Neuronal stem cell (in vitro differentiated cells): ENCODE data around the gene SPECC1.

ENCODE experiments used
- DNase-seq: peaks from one replicate; pipeline ENCODE4 v3.0.0-alpha.2; 2013; ENCODE audit warnings: low spot score
- H2AFZ ChIP-seq: one replicate; pipeline ENCODE4 v1.6.1; 2013; ENCODE audit warnings: mild to moderate bottlenecking, low read length, inconsistent platforms
- H2AK5ac ChIP-seq: 2 replicates; pipeline ENCODE4 v1.6.1; 2013; ENCODE audit warnings: low read depth, mild to moderate bottlenecking, inconsistent platforms, low read length, moderate library complexity, mixed read lengths
- H2BK120ac ChIP-seq: 2 replicates; pipeline ENCODE4 v1.6.1; 2013; ENCODE audit warnings: low read depth, mild to moderate bottlenecking, inconsistent platforms, low read length, moderate library complexity, mixed read lengths
- H2BK12ac ChIP-seq: one replicate; pipeline ENCODE4 v1.6.1; 2013; ENCODE audit warnings: low read length, inconsistent platforms
- H2BK15ac ChIP-seq: 2 replicates; pipeline ENCODE4 v1.6.1; 2013; ENCODE audit warnings: mild to moderate bottlenecking, low read length, inconsistent platforms, mixed read lengths
- H2BK5ac ChIP-seq: one replicate; pipeline ENCODE4 v1.6.1; 2013; ENCODE audit warnings: inconsistent platforms, mild to moderate bottlenecking, low read length, moderate library complexity
- H3K14ac ChIP-seq: one replicate; pipeline ENCODE4 v1.6.1; 2013; ENCODE audit warnings: low read length, inconsistent platforms
- H3K18ac ChIP-seq: 2 replicates; pipeline ENCODE4 v1.6.1; 2013; ENCODE audit warnings: low read length, inconsistent platforms
- H3K23ac ChIP-seq: 2 replicates; pipeline ENCODE4 v1.6.1; 2013; ENCODE audit warnings: low read depth, mild to moderate bottlenecking, mixed read lengths, low read length, inconsistent platforms; ENCODE audit not compliant: poor library complexity
- H3K27ac ChIP-seq: replicated peaks from 3 replicates; pipeline ENCODE4 v1.5.1; 2013; ENCODE audit warnings: low read length, inconsistent platforms
- H3K27me3 ChIP-seq, 3 experiments: 2 replicates each; pipeline ENCODE4 v1.6.1; 2013; ENCODE audit warnings: low read length in 3 of 3, mild to moderate bottlenecking in 2 of 3, inconsistent platforms in 1 of 3, low read depth in 1 of 3, mixed read lengths in 1 of 3, moderate library complexity in 1 of 3; ENCODE audit not compliant: control insufficient read depth in 3 of 3, insufficient read depth in 3 of 3
- H3K36me3 ChIP-seq, 2 donors: replicated peaks in 1 of 2; 2 replicates each; pipeline ENCODE4 v1.6.1; 2013; ENCODE audit warnings: low read length in 2 of 2; ENCODE audit not compliant: control insufficient read depth in 2 of 2, insufficient read depth in 2 of 2
- H3K4ac ChIP-seq: 2 replicates; pipeline ENCODE4 v1.6.1; 2013; ENCODE audit warnings: inconsistent platforms, mild to moderate bottlenecking, low read length, moderate library complexity
- H3K4me1 ChIP-seq, 2 donors: 1 replicate in 1 of 2; 2 replicates in 1 of 2; pipeline ENCODE4 v1.6.1; 2013; ENCODE audit warnings: low read length in 2 of 2, low read depth in 1 of 2; ENCODE audit not compliant: control insufficient read depth in 2 of 2, insufficient read depth in 1 of 2
- H3K4me2 ChIP-seq: one replicate; pipeline ENCODE4 v1.6.1; 2013; ENCODE audit warnings: mild to moderate bottlenecking, low read length, inconsistent platforms; ENCODE audit not compliant: insufficient read depth, poor library complexity, severe bottlenecking
- H3K4me3 ChIP-seq, 2 donors: 2 replicates each; pipeline ENCODE4 v1.5.1; 2013; ENCODE audit warnings: low read length in 2 of 2, mild to moderate bottlenecking in 2 of 2, inconsistent platforms in 1 of 2, moderate library complexity in 1 of 2
- H3K79me1 ChIP-seq: one replicate; pipeline ENCODE4 v1.6.1; 2013; ENCODE audit warnings: low read depth, mild to moderate bottlenecking, inconsistent platforms, low read length, moderate library complexity
- H3K9ac ChIP-seq: one replicate; pipeline ENCODE4 v1.6.1; 2013; ENCODE audit warnings: mild to moderate bottlenecking, low read depth, low read length, inconsistent platforms; ENCODE audit not compliant: poor library complexity
- H3K9me3 ChIP-seq, 2 donors: replicated peaks in 1 of 2; 2 replicates each; pipeline versions ENCODE3 to v1.6.1; 2013; ENCODE audit warnings: low read length in 2 of 2, mild to moderate bottlenecking in 2 of 2, inconsistent platforms in 1 of 2, low read depth in 1 of 2, mixed read lengths in 1 of 2, moderate library complexity in 1 of 2; ENCODE audit not compliant: control insufficient read depth in 2 of 2, insufficient read depth in 1 of 2
- H4K8ac ChIP-seq: one replicate; pipeline ENCODE4 v1.6.1; 2013; ENCODE audit warnings: low read depth, mild to moderate bottlenecking, inconsistent platforms, low read length, moderate library complexity
- H4K91ac ChIP-seq: one replicate; pipeline ENCODE4 v1.6.1; 2013; ENCODE audit warnings: low read length, low read depth, mild to moderate bottlenecking, inconsistent platforms; ENCODE audit not compliant: poor library complexity
- WGBS, 2 donors: extraction: QIAGEN DNeasy Blood & Tissue Kit; methylation state at CpG; one replicate each; pipeline ENCODE4 v1.1.7; 2013; ENCODE audit warnings: missing lambda C conversion rate in 2 of 2, mixed read lengths in 1 of 2; ENCODE audit not compliant: insufficient read length in 2 of 2, insufficient replicate concordance in 1 of 2; ENCODE audit errors: extremely low coverage in 2 of 2; 5-methylcytosine and 5-hydroxymethylcytosine counted together

The SPECC1 gene

GRCh38 chr17:20257008-20257407 is 247.8 kb downstream of the SPECC1 start:
- no peaks in the 10 kb centered on the region for H3K27me3 ChIP-seq
- H2BK5ac ChIP-seq, result no peak overlapping the region
- H3K9me3 ChIP-seq, result peaks cover 0 to 17% of the 10 kb centered on the region in 2 donors
- no peak overlapping the region for H3K4me2 ChIP-seq
- DNase-seq, result no peak
- no peak overlapping the region for H3K27ac ChIP-seq
- H3K4me3 ChIP-seq, result no peak overlapping the region
- no peak overlapping the region for H4K91ac ChIP-seq
- no peaks in the 10 kb centered on the region for H3K79me1 ChIP-seq
- no peak overlapping the region for H2AFZ ChIP-seq
- no peak overlapping the region for H2BK120ac ChIP-seq
- no peak overlapping the region for H2AK5ac ChIP-seq
- H3K36me3 ChIP-seq, result peaks cover 27 to 75% of the 10 kb centered on the region in 2 donors
- peaks cover 0 to 4% of the 10 kb centered on the region in 2 donors for H3K4me1 ChIP-seq
- H3K14ac ChIP-seq, result no peak overlapping the region
- WGBS, 2 donors, result no CpG with 5 or more reads among the region's 1 CpG
- H2BK12ac ChIP-seq, result no peak overlapping the region
- no peak overlapping the region for H2BK15ac ChIP-seq
- no peak overlapping the region for H3K18ac ChIP-seq
- no peak overlapping the region for H3K23ac ChIP-seq
- H3K9ac ChIP-seq, result no peak overlapping the region
- no peak overlapping the region for H3K4ac ChIP-seq
- H4K8ac ChIP-seq, result no peak overlapping the region

GRCh38 chr17:20257798-20258197 is 248.6 kb downstream of the SPECC1 start:
- no peak overlapping the region for H2AFZ ChIP-seq
- H3K36me3 ChIP-seq, result peaks cover 24 to 69% of the 10 kb centered on the region in 2 donors
- no peak overlapping the region for H3K14ac ChIP-seq
- H3K79me1 ChIP-seq, result no peaks in the 10 kb centered on the region
- DNase-seq, result no peak
- no peak overlapping the region for H4K91ac ChIP-seq
- no peak overlapping the region for H2BK12ac ChIP-seq
- H3K4ac ChIP-seq, result no peak overlapping the region
- H2AK5ac ChIP-seq, result no peak overlapping the region
- H4K8ac ChIP-seq, result no peak overlapping the region
- no peak overlapping the region for H2BK5ac ChIP-seq
- no peak overlapping the region for H3K4me3 ChIP-seq
- H3K27ac ChIP-seq, result no peak overlapping the region
- H2BK15ac ChIP-seq, result no peak overlapping the region
- no peak overlapping the region for H3K23ac ChIP-seq
- H3K27me3 ChIP-seq, result no peaks in the 10 kb centered on the region
- no CpG with 5 or more reads among the region's 3 CpGs for WGBS, 2 donors
- H3K9me3 ChIP-seq, result peaks cover 0 to 17% of the 10 kb centered on the region in 2 donors
- H3K4me1 ChIP-seq, result peaks cover 0 to 11% of the 10 kb centered on the region in 2 donors
- no peak overlapping the region for H3K9ac ChIP-seq
- H3K4me2 ChIP-seq, result no peak overlapping the region
- no peak overlapping the region for H3K18ac ChIP-seq
- no peak overlapping the region for H2BK120ac ChIP-seq

GRCh38 chr17:20259668-20260067 is 250.5 kb downstream of the SPECC1 start:
- H2BK120ac ChIP-seq, result no peak overlapping the region
- H3K4me2 ChIP-seq, result no peak overlapping the region
- no peak overlapping the region for H3K23ac ChIP-seq
- H3K79me1 ChIP-seq, result no peaks in the 10 kb centered on the region
- no peak overlapping the region for H2BK12ac ChIP-seq
- H2BK5ac ChIP-seq, result no peak overlapping the region
- peaks cover 0 to 17% of the 10 kb centered on the region in 2 donors for H3K9me3 ChIP-seq
- H3K27ac ChIP-seq, result no peak overlapping the region
- DNase-seq, result no peak
- H3K4ac ChIP-seq, result no peak overlapping the region
- WGBS, 2 donors, result no CpG with 5 or more reads among the region's 4 CpGs
- H3K36me3 ChIP-seq, result peaks cover 21 to 54% of the 10 kb centered on the region in 2 donors
- no peak overlapping the region for H4K91ac ChIP-seq
- H3K4me1 ChIP-seq, result peaks cover 2 to 20% of the 10 kb centered on the region in 2 donors
- no peak overlapping the region for H2AK5ac ChIP-seq
- H3K4me3 ChIP-seq, result no peak overlapping the region
- no peak overlapping the region for H3K18ac ChIP-seq
- no peak overlapping the region for H3K14ac ChIP-seq
- no peaks in the 10 kb centered on the region for H3K27me3 ChIP-seq
- no peak overlapping the region for H2BK15ac ChIP-seq
- H4K8ac ChIP-seq, result no peak overlapping the region
- H2AFZ ChIP-seq, result no peak overlapping the region
- no peak overlapping the region for H3K9ac ChIP-seq

- Histone ChIP-seq H3K27ac (no peak overlapping the region), H3K36me3 (peaks cover 21 to 49% of the 10 kb centered on the region in 2 donors), H2BK5ac (no peak overlapping the region), H3K23ac (no peak overlapping the region), H3K79me1 (no peaks in the 10 kb centered on the region), H4K91ac (no peak overlapping the region), H4K8ac (no peak overlapping the region), H3K9ac (no peak overlapping the region), H2BK120ac (no peak overlapping the region), H2AFZ (no peak overlapping the region), H2BK15ac (no peak overlapping the region), H3K27me3 (no peaks in the 10 kb centered on the region), H2BK12ac (no peak overlapping the region), H3K14ac (no peak overlapping the region), H3K9me3 (peaks cover 0 to 17% of the 10 kb centered on the region in 2 donors), H2AK5ac (no peak overlapping the region), H3K4me1 (peaks cover 2 to 20% of the 10 kb centered on the region in 2 donors), H3K18ac (no peak overlapping the region), H3K4ac (no peak overlapping the region), H3K4me3 (no peak overlapping the region), H3K4me2 (no peak overlapping the region)
- WGBS, 2 donors, result no CpG with 5 or more reads among the region's 6 CpGs
- no peak for DNase-seq
These were observed 251.1 kb downstream of the SPECC1 start for GRCh38 chr17:20260268-20260667.
